ENCODE data around the gene FAM83E.

FAM83E gene

DNA sequence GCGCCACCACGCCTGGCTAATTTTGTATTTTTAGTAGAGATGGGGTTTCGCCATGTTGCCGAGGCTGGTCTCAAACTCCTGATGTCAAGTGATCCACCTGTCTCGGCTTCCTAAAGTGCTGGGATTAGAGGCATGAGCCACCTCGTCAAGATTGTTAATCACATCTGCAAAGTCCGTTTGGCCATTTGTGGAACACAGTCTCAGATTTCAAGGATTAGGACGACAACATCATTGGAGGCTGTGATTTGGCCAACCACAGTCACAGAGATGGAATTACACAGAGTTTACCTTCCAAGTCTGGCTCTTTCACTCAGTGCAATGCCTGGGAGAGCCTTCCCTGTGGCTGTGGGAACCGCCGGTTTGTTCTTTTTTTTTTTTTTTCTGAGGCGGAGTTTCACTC, 45.1 kb downstream of the FAM83E start:
- no peak for DNase-seq

DNA sequence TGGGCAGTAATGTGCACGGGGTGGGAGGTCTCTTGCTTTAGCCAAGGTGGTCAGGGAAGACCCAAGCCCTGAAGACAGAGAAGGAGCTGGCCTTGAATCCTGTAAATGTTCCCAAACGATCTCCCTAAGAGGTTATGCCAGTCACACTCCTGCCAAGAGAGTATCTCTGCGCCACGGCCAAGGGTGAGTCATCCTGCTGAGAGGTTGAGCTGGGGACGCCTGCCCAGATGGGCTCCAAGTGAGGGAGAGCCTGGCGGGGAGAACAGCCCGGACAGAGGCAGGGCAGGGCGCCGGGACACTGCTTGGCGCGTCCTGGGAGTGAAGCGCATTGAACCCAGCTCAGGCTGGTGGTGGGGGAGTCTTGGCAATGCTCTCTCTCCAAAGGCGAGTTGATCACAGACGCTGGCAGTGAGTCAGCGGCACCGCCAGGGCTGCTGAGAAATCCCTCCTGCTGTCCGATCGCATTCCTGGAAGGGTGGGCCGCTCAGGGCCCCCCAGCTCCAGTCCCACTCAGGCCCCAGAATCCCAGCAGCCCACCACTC, 46.5 kb downstream of the FAM83E start:
- DNase-seq: no peak

DNA sequence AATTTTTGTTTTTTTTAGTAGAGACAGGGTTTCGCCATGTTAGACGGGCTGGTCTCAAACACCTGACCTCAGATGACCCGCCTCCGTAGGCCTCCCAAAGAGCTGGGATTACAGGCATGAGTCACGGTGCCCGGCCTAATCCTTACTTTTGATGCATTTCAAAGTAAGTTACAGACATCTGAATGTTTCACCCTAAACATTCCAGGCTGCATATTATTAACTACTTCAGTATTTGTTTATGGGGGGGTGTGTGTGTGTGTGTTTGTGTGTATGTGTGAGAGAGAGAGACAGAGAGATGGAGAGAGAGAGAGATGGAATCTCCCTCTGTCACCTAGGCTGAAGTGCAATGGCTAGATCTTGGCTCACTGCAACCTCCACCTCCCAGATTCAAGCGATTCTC, 49.8 kb downstream of the FAM83E start:
- DNase-seq: no peak

Data from NCI-H187 treated with DMSO at 0.1 percent for 48 hours (cell line).